ENCODE data around the gene RFX2. TPM values are rescaled to one million over a fixed set of nuclear protein-coding genes. Genes with fewer than 3 reads are reported as not detected.
"Not testable (repeated sequence)": the region's sequence is repeated elsewhere in the genome, so short reads cannot be mapped to it uniquely, and the experiment has no call there.

Gene RFX2
- total RNA-seq, 1 donor from 2014 or later, result 4.0 TPM

- no peak for DNase-seq (ENCODE audit: low spot score)
- intact Hi-C loops (cut with DNase I), result no loop called here
Observed at GRCh38 chr19:6000228-6000847, 110.0 kb downstream of the RFX2 start.

GRCh38 chr19:5999693-6000092 is 110.6 kb downstream of the RFX2 start:
- intact Hi-C loops (cut with DNase I), result no loop called here
- no peak for DNase-seq (ENCODE audit: low spot score)

GRCh38 chr19:5997371-5997770 is 112.9 kb downstream of the RFX2 start:
- intact Hi-C loops (cut with DNase I), result no loop called here
- no peak for DNase-seq (ENCODE audit: low spot score)

GRCh38 chr19:5996623-5997320 is 113.5 kb downstream of the RFX2 start:
- intact Hi-C loops (cut with DNase I), result no loop called here
- DNase-seq (ENCODE audit: low spot score), result no peak

GRCh38 chr19:5996102-5996501 is 114.2 kb downstream of the RFX2 start:
- no peak for DNase-seq (ENCODE audit: low spot score)
- intact Hi-C loops (cut with DNase I), result no loop called here

- no peak for DNase-seq (ENCODE audit: low spot score)
- intact Hi-C loops (cut with DNase I), result no loop called here
Observed at GRCh38 chr19:5995606-5996005, 114.7 kb downstream of the RFX2 start.

- intact Hi-C loops (cut with DNase I), result no loop called here
- no peak for DNase-seq (ENCODE audit: low spot score)
Observed at GRCh38 chr19:5994405-5995165, 115.7 kb downstream of the RFX2 start.

GRCh38 chr19:5993648-5994358 is 116.5 kb downstream of the RFX2 start:
- no peak for DNase-seq (ENCODE audit: low spot score)
- intact Hi-C loops (cut with DNase I), result no loop called here

GRCh38 chr19:5993201-5993600 is 117.1 kb downstream of the RFX2 start:
- intact Hi-C loops (cut with DNase I), result no loop called here
- no peak for DNase-seq (ENCODE audit: low spot score)

GRCh38 chr19:5992756-5993155 is 117.5 kb downstream of the RFX2 start:
- DNase-seq (ENCODE audit: low spot score), result no peak

GRCh38 chr19:5991244-5991838 is 119.0 kb downstream of the RFX2 start:
- intact Hi-C loops (cut with DNase I), result no loop called here
- no peak for DNase-seq (ENCODE audit: low spot score)

More at GRCh38 chr19:5992756-5993155, 117.5 kb downstream of the RFX2 start:
- intact Hi-C loops (cut with DNase I), result no loop called here

- no peak for DNase-seq (ENCODE audit: low spot score)
- intact Hi-C loops (cut with DNase I), result no loop called here
Observed at GRCh38 chr19:5990289-5990797, 120.0 kb downstream of the RFX2 start.

- intact Hi-C loops (cut with DNase I), result no loop called here
- DNase-seq (ENCODE audit: low spot score), result no peak
Observed at GRCh38 chr19:5989388-5990074, 120.8 kb downstream of the RFX2 start.

- intact Hi-C loops (cut with DNase I), result loop anchor here (1.0 kb wide), 1 partner anchor 34 kb away; no protein-coding TSS in a partner anchor
- no peak for DNase-seq (ENCODE audit: low spot score)
Observed at GRCh38 chr19:5988517-5989387, 121.5 kb downstream of the RFX2 start.

GRCh38 chr19:5987077-5987818 is 123.1 kb downstream of the RFX2 start:
- DNase-seq (ENCODE audit: low spot score), result no peak
- intact Hi-C loops (cut with DNase I), result no loop called here

- intact Hi-C loops (cut with DNase I); DNase-seq (ENCODE audit: low spot score): not testable (repeated sequence)
Observed at GRCh38 chr19:5985837-5986236, 124.5 kb downstream of the RFX2 start.

- intact Hi-C loops (cut with DNase I), result no loop called here
- DNase-seq (ENCODE audit: low spot score), result no peak
Observed at GRCh38 chr19:5985098-5985783, 125.1 kb downstream of the RFX2 start.
